HG03175 (cell line): Measurements from ENCODE around the gene MMP25.
A peak's percentile ranks its signal among the peaks of the same experiment; 100 is the strongest.

Experiments
- ATAC-seq: cut with Tn5 transposase; IDR thresholded peaks from one replicate; pipeline ENCODE4 v1.9.1; 2021; ENCODE audit warnings: mild to moderate bottlenecking, moderate library complexity; ENCODE audit not compliant: unreplicated experiment

MMP25 gene

GRCh38 chr16:3015865-3016521 is 30.4 kb upstream of the MMP25 start:
- no peak for ATAC-seq

DNA sequence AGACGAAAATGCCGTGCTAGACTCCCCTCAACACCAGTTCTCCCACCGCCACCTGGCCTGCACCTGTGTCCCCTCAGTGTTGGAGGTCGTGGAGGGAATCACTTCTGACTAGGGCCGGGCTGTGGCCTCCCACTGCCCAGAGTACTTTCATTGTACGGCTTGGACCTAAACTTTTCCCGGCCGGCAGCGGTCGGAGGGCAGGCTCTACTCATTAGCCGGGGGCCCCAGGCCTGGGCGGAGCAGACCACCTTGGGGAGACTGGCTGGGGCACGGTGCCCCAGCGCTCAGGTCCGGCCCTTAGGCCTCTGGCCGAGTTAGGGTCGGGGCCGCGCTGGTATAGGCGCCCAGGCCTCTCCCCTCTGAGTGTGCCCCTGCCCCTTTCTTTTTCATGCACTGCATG is 29.0 kb upstream of the MMP25 start:
- ATAC-seq: no peak

DNA sequence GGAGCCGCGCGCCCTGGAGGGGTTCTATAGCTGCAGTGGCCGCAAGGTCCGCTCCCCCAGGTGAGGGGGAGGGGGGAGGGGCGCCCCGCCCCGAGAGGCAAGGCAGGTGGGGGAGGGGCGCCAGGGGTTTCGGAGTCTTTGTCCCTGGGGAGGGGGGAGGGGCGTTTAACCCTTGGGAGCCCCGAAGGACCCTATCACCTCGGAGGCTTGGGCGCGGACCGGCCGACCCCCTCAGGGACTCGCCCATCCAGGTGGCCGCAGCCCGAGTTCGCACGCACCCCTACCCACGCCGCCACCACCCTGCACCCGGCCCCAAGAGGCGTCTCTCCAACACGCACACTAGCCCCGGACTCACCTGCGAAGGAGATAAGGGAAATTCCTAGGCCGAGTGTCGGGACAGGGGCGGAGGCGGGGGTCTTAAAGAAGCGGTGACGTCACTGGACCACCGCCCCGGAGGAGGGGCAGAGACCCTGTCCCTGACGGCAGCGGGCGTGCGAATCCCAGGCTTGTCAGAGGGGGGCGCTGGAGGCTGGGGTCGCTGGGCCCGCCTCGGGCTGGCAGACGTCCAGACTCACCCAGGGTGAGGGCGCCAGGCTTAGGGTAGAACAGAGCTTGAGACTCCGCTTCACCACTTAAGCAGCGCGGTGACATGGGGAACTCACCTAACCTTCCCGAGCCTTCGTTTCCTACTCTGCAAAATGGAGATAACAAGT is 28.4 kb upstream of the MMP25 start, which contains the start of gene CLDN6:
Gene CLDN6, minus strand, starts transcription at position 390 of the 713 bp plus-strand sequence. CDS start 2,162 bp downstream, outside the sequence.
- ATAC-seq: no peak

DNA sequence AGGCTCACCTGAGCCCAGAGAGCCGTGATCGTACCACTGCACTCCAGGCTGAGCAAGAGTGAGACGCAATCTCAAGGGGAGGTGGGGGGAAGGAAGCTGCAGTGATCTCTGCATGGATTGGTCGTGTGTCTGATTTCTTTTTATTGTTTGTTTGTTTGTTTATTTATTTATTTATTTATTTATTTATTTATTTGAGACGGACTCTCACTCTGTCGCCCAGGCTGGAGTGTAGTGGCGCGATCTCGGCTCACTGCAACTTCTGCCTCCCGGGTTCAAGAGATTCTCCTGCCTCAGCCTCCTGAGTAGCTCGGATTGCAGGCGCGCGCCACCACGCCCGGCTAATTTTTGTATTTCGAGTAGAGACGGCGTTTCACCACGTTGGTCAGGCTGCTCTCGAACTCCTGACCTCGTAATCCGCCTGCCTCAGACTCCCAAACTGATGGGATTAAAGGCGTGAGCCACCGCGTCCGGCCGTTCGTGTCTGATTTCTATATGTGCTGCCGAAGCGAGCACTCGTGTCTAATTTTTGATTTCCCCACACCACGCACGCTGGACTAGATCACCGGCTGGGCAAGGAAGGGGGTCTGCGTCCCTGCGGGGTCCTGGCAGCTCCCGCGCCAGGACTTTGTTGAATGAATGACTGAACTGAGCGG is 26.6 kb upstream of the MMP25 start:
- no peak for ATAC-seq

DNA sequence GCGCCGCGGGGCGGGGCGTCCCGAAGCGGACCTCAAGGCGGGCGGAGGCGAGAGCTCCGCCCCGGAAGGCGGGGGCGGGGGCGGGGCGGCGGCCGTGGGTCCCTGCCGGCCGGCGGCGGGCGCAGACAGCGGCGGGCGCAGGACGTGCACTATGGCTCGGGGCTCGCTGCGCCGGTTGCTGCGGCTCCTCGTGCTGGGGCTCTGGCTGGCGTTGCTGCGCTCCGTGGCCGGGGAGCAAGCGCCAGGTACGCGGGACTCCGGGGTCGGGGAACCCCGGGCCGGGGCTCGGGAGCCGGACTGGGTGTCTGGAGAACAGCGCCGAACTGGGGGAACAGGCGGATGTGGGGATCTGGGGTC is 26.1 kb upstream of the MMP25 start, which contains the start of gene TNFRSF12A:
Gene TNFRSF12A, plus strand, starts transcription at position 122 of the 357 bp plus-strand sequence. Its CDS starts 30 bp downstream, at position 152.
- ATAC-seq: no peak

GRCh38 chr16:3020604-3021448 is 25.5 kb upstream of the MMP25 start:
- ATAC-seq: no peak

DNA sequence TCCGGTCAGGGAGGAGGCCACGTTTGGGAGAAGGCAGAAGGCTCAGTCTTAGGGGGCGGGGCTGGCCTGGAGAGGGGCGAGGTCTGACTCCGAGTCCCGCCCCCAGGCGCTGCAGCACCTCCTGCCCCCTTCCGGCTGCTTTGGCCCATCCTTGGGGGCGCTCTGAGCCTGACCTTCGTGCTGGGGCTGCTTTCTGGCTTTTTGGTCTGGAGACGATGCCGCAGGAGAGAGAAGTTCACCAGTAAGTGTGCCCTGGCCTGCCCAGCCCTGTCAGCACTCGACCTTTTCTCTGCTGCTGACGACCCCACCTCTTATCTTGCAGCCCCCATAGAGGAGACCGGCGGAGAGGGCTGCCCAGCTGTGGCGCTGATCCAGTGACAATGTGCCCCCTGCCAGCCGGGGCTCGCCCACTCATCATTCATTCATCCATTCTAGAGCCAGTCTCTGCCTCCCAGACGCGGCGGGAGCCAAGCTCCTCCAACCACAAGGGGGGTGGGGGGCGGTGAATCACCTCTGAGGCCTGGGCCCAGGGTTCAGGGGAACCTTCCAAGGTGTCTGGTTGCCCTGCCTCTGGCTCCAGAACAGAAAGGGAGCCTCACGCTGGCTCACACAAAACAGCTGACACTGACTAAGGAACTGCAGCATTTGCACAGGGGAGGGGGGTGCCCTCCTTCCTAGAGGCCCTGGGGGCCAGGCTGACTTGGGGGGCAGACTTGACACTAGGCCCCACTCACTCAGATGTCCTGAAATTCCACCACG is 24.7 kb upstream of the MMP25 start:
- ATAC-seq: no peak

DNA sequence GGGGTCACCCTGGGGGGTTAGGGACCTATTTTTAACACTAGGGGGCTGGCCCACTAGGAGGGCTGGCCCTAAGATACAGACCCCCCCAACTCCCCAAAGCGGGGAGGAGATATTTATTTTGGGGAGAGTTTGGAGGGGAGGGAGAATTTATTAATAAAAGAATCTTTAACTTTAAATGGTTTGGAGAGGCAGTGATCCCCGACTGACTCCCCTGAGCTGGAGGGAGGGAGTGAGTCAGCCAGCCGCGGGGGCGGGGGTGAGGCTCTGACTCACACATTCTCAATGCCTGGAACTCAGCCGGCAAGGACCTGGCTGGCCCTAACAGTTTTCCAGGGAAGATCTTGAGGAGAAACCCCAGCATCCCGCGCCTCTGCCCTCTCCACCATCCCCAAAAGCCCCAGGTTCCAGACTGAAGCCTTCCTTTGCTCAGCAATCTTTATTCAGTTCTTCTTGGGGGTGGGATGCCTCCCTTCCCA is 24.1 kb upstream of the MMP25 start:
- ATAC-seq: no peak

- no peak for ATAC-seq
Observed at GRCh38 chr16:3022684-3023414, 23.5 kb upstream of the MMP25 start.

- ATAC-seq: no peak
Observed at GRCh38 chr16:3023415-3023668, 23.0 kb upstream of the MMP25 start.

GRCh38 chr16:3023669-3024478 is 22.5 kb upstream of the MMP25 start, which contains the start of the genes HCFC1R1 and THOC6:
TSS of gene HCFC1R1 (minus strand) at chr16:3023942. CDS start at chr16:3023941, 1 bp downstream.
TSS of gene THOC6 (plus strand) at chr16:3024035. CDS start at chr16:3024327, 292 bp downstream.
- ATAC-seq: peak; percentile 80

GRCh38 chr16:3025032-3026002 is 21.0 kb upstream of the MMP25 start:
- no peak for ATAC-seq

- no peak for ATAC-seq
Observed at GRCh38 chr16:3026003-3026378, 20.4 kb upstream of the MMP25 start.

DNA sequence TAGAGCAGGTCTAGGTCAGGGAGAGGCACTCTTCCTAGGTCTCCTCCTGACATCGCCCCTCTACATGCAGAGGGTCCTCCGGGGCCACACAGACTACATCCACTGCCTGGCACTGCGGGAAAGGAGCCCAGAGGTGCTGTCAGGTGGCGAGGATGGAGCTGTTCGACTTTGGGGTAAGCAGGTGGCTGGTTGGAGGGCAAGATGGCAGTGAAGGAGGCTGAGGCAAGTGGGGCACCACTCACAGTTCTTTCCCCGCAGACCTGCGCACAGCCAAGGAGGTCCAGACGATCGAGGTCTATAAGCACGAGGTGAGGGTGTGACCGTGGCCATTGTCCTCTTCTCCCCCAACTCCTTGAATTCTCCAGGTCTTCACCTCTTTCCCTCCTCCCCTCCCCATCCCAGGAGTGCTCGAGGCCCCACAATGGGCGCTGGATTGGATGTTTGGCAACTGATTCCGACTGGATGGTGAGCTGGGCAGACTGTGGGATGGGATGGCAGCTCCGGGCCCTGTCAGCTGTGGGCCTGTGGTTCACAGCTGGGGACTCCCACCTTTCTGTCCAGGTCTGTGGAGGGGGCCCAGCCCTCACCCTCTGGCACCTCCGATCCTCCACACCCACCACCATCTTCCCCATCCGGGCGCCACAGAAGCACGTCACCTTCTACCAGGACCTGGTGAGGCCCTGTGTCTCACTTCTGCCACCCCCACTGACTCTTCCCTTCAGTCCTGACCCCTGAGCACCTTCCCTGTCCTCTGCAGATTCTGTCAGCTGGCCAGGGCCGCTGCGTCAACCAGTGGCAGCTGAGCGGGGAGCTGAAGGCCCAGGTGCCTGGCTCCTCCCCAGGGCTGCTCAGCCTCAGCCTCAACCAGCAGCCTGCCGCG is 19.5 kb upstream of the MMP25 start:
- no peak for ATAC-seq

- no peak for ATAC-seq
Observed at GRCh38 chr16:3027489-3027795, 18.9 kb upstream of the MMP25 start.

GRCh38 chr16:3027983-3028715 is 18.2 kb upstream of the MMP25 start:
- no peak for ATAC-seq
